Fibroblast of skin of abdomen (primary cell): Measurements from ENCODE around the gene PLEKHH1.

Source experiments
- DNase-seq: peaks from one replicate; pipeline ENCODE4 v3.0.0-alpha.2; 2013

PLEKHH1 gene

DNA sequence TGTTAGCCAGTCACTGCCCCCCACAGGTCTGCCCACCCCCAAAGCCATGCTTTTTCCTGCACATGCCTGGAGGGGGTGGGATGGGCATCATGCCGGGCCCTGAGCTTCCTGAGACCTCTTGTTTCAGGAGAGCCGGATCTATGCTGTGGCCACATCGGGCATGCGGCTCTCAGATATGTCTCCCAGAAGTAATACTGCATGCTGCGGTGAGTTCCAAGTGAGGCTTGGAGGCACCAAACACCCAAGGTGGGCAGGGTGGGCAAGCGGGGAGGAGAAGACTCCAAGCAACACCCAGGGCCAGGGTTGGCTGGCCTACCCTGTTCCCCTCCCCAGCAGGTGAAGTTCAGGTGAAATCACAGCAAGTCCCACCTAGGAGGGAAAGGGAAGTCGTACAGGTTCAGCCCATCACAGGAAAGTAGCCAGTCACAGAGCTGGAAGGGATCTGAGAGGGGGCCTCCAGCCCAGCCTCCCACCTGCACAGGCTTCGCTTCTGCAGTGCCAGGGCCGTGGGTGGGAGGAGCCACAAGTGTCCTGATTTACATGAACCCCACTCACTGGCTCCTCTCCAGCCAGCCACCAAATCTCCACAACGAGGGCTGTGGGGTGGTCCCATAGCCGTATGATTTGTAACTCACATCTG is 36.0 kb downstream of the PLEKHH1 start:
- no peak for DNase-seq

DNA sequence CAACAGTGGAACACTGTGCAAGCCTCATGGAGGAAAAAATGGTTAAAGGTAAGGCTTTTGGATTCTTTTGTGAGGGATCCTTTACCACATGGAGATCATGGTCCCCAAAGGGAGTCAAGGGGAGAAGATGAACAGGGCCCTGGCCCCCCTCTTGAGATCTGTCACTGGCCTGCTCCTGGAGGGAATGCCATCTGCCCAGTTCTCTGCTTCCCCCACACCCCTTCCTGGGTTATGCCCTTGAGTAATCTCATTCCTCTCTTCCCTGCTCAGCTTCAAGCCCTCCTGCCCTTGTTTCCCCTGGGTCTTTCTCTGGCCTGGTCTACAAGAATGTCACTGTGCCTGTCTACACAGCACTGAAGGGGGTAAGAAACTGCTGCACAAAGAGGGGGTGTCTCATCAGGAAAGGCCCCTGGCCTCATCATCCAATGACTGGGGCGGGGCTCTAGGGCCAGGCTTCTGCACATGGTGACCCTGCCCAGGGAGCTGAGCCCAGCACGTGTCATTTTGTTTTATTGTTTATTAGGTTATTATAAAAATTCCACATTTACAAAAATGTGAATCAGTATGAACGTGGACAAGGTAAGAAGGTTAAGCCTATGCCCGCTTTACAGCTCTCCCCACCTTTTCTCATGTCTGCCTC is 36.7 kb downstream of the PLEKHH1 start:
- DNase-seq: no peak

DNA sequence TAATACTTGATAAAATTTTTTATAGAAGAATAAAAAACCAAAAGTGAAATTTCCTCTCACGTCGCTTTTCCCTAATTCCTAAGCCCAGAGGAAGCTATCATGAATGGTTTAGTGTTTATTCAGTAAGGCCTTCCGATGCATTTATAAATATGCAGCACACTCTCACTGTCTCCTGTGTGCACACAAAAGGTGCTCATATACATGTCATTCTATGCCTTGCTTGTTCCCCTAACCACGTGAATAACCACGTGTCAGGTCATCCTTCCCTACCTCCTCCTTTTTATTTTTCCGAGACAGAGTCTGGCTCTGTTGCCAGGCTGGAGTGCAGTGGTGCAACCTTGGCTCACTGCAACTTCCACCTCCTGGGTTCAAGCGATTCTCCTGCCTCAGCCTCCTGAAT is 37.4 kb downstream of the PLEKHH1 start:
- DNase-seq: no peak

DNA sequence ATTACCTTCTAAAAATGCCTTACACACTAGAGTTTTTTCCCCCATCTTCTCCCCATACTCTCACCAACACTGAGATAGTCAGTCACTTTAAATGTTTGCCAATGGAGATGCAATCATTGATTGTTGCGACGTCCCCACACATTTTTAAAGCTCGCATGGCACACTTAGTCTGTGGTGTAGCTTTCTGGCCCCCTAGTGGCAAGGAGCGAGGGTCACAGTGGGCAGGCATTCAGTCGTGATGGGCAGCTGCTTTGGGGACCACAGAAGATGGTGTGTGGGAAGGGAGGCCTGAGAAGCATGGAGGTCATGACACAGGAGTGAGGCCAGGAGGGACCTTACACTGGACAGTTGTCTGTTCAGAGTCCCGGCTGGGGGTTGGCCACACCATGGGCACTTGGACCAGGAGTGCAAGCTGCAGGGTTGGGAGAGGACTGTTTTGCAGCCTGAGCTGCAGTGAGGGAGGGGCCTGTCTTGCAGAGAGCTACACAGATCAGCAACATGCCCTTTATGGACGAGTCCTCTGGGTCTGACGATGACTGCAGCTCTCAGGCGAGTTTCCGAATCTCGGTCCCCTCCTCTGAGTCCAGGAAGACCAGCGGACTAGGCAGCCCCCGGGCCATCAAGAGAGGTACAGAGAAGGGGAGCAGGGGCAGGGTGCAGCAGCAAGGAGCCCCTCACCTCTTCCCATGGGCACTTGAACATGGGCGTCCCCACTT is 38.3 kb downstream of the PLEKHH1 start:
- peak; percentile 47 for DNase-seq

DNA sequence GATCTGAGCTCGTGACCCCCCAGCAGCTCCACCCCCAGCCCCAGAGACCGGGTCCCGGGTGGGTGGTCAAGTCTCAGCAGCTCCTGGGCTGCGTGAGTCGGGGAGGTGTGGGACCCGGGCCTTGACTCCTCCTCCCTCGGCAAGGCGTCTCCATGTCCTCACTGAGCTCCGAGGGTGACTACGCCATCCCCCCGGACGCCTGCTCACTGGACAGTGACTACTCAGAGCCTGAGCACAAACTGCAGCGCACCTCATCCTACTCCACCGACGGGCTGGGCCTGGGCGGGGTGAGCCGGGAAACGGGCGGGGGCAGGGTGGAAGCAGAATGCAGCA is 38.9 kb downstream of the PLEKHH1 start:
- DNase-seq: no peak

DNA sequence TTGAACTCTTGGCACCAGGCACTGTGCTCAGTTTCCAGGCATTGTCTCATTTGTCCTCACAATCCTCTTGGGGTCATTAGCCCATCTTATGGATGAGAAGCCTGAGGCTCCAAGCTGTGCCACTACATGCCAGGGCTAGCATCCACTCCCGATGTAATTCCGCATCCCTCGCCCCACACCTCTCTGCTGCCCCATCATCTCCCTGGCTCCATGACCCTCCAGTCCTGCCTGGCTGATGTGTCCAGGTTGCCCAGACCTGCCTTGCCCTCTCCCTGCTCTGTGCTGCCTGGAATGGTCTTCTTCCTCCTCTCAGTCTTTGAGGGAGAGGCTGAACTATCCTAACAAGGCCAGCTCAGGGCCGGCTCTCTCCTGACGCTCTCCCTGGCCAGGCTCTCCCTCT is 39.5 kb downstream of the PLEKHH1 start:
- no peak for DNase-seq

DNA sequence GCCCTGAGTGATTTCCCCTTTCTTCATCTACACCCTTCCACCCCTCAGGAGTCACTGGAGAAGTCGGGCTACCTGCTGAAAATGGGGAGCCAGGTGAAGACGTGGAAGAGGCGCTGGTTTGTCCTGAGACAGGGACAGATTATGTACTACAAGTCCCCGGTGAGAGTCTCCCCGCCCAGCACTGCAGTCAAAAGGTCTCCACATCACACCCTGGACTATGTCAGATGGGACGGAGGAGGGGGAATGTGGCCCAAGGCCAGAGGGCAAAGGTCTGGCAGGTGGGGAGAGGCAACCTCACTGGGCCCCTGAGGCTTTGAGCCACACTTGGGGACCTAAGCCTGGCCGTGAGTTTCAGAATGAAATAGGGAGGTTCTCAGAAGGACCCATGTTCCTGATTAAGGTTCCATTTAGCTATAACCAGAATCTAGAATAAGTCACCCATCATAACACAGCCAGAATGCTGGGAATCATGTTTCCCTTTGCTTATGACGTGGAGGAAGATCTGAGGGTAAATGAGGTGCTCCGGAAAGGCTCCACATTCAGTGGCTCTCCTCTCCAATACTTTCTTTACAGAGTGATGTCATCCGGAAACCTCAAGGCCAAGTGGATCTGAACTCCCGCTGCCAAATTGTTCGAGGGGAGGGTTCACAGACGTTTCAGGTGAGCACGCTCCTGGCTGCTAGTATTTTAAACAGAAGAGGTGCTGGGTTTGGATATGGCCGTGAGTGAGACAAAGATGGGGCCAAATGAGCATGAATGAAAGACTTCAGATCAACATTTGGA is 40.3 kb downstream of the PLEKHH1 start:
- DNase-seq: no peak

DNA sequence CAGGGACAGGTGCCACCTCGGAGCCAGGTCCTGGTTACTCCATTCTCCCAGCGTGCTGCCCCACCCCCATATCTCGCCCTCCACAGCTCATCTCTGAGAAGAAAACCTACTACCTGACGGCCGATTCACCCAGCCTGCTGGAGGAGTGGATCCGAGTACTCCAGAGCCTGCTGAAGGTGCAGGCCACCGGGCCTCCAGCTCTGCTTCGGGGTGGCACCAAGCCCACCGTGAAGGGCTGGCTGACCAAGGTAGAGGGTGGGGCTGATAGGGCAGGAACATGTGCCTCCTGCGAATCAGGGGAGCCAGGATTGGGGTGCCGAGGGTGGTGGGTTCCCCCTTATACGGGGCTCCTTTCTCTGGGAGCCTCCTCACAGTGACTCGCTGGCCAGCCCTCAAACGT is 41.1 kb downstream of the PLEKHH1 start:
- no peak for DNase-seq

DNA sequence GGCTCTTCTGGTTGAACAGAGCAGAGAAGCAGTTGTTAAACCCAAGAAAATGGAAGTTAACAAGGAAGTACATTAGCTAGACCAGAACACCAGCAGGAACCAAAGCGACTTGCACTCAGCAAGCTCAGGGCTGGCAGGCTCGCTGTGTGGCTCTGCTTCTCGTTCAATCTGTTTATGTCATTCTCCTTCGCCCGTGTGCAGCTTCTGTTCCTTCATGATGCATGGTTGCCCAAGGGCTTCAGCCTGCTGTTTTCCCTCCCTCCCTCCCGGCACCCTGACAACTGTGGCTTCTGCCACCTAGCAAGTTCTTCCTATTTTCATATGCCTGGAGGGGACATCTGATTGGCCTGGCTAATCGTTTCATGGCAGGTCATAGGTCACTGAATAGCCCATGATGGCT is 41.7 kb downstream of the PLEKHH1 start:
- no peak for DNase-seq

DNA sequence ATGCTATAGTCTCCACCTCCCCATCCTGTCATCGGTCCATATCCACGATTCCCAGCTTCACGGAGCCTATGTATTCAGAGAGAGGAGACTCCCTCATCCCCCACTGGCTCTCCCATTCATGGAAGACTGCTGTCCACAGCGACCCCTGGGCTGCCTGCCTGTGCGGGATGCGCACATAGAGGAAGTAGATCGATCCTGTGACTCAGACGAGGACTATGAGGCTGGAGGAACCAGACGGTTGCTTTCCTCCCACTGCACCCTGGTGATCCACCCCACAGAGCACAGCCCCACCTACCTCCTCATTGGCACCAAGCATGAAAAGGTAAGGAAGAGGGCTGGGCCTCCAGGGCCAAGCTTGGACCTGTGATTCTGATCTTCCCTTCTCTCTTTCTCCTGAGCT is 42.6 kb downstream of the PLEKHH1 start:
- DNase-seq: no peak

DNA sequence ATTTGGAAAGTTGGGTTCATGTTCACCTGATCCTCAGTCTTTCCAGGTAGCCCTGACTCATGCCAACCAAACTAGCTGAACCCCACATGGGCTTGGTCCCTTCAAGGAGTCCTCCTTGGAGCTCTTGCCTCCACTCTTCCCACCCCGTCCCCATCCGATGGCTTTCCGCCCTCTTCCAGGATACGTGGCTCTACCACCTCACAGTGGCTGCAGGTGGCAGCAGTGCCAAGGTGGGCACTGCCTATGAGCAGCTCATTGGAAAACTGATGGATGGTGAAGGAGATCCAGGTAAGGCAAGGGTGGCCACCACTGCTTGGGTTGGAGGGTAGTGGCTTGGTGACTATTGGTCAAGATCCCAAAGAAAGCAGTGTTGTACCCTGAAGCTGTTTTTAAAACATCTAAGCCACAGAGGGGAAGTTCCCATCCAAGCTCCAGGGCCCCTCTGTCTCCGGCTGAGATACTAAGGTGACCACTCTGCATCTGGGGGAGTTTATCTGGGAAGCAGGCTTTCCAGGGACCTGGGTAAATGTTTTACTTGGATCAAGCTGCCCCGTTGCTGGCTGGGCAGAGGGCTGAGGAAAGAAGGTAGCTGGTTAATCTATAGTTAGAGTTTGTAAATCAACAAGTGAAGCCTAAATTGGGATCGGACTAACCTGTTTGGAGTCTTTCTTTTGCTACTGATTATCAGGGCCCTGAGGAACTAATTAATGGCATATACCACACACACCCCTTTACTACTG is 43.3 kb downstream of the PLEKHH1 start:
- no peak for DNase-seq

DNA sequence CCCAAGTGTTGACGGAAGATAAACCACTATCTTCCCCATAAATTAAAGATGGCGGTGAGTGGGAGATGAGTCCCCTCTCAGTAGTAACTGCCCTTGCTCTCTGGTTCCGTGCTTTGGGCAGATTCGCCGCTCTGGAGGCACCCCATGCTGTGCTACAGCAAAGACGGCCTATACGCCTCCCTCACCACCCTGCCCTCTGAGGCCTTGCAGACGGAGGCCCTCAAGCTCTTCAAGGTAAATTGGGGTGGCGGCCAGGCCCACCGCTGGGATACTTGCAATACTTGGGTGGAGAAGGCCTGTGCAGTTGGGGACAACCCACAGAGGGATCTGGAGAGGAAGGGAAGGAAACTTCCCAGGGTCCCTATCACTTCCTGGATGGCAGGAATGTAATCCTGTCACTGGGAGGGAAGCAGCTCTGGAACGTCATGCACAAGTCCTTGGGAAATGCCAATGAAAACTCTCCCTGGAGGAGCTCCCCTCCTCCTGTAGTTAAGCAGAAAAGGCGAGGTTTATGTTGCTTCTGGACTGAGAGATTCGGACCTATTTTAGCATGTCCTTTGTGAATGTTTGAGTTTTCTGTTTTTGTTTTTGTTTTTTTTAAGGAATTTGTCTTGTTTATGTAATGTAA is 44.2 kb downstream of the PLEKHH1 start:
- DNase-seq: no peak

DNA sequence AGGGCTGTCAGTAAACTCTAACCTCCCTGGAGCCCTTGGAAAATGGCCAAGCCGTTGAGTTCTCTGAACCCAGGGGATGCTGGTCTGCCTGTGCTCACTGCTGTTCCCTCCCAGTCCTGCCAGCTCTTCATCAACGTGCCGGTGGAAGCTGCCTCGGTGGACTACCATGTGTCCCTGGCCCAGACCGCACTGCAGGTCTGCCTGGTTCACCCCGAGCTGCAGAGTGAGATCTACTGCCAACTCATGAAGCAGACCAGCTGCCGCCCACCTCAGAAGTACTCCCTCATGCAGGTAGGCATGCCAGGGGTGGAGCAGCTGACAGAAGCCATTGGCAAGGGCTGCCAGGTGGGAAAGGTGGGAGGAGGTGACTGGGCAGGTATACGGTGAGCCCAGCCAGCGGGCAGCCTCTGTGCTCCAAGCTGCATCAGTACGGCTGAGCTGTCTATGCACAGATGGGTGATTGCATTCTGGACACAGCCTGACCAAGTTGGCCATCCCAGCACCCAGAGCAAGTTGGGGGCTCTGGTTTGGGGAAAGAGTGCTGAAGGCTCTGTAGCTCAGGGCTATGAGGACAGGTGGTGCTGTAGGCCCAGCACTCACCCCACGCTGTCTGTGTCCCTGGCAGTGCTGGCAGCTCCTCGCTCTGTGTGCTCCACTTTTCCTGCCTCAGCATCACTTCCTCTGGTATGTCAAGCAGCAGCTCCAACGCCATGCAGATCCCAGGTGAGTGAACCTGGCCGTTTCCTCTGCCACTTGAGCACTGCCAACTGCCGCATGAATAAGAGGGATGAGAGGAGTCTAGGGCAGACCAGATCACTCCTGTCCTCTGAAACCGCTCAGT is 45.0 kb downstream of the PLEKHH1 start:
- no peak for DNase-seq

DNA sequence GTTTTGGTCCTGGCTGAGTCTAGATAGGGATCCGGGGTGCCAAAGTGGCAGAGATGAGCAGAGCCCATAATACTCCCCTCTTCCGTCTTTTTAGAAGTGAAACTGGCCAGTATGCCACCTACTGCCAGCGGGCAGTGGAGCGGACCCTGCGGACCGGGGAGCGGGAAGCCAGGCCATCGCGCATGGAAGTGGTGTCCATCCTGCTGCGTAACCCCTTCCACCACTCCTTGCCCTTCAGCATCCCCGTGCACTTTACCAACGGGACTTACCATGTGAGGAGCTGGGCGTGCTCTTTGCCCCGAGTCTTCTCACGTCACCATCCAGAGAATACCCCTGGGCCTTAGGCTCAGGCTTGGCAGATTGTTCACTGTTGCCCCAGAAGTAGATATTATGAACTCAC is 46.0 kb downstream of the PLEKHH1 start:
- no peak for DNase-seq

DNA sequence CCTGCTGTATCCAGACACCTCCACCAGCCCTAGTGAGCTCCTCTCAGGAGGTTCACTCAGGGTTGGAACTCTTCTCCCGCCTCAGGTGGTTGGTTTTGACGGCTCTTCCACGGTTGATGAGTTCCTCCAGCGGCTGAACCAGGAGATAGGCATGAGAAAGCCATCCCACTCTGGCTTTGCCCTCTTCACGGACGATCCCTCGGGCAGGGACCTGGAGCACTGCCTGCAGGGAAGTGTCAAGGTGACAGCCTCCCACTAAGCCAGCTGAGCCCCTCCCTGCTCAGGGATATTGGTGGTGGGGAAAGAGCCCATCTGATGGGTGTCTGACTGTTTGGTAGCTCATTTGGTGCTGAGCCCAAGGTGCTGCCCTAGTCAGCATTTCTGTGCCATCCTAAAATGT is 46.5 kb downstream of the PLEKHH1 start:
- DNase-seq: no peak

DNA sequence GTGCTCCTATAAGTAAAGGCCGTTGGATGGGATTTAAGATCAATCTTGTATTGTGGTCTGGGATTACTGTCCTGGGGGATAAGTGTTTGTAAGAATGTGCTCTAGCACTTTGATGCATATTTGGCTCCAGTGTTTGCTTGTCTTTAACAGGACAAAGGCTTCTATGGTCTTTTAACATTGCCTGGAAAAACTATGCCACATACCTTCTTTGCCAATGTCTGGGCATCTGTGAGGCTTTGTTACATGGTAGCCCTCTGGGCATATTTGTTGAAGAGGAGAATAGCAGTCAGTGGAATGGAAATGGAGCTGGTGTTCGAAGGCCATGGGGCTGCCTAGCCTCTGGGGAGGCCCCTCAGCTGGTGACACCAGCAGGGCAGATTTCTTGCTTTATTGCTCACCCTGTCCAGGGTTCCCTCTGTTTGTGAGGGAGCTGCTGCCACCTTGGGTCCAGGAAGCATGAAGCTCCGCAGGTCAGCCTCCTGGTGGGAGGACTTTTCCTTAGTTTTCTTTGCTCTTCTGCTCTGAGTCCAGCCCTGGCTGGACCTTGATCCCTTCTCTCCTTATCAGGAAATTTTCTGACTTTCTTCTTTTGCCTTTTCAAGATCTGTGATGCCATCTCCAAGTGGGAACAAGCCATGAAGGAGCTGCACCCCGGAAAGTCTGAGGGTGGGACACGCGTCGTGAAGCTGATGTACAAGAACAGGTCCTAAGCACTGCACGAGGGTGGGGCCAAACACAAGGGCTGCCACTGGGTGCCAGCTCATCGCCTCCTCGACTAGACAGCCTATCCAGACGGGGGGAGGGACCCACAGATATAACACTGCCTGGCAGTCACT is 47.5 kb downstream of the PLEKHH1 start:
- no peak for DNase-seq

DNA sequence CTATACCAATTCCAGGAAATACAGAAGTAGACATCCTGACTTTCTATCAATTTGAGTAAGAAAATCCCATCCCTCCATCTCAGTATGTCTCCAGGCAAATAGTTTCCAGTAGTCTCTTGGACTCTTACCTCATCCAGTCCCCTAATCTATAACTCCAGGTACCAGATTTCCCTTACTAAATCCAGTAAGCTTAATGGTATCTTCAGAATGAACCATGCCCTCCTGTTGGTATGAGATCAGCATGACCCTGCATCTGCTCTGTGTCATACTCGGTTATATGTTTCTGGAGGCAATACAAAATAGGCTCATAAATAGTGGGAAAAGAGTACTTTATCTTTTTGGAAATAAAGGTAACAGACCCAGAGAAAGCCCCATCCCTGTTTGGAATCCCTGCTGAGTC is 48.6 kb downstream of the PLEKHH1 start:
- no peak for DNase-seq

DNA sequence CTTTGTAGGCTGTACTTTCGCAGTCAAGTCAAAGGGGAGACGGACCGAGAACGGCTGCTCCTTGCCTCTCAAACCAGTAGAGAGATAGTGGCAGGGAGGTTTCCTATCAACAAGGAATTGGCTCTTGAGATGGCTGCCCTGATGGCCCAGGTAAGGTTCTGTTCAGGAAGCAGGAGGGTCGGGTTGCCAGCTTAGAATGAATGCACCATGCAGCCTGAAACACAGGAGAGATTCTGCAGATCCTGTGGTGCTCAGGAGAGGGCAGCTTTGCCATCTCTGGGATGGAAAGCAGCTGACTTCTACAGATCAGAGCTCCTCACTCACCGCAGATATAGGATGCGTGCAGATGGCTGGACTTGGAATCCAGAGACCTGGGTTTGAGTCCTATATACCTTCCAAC is 49.0 kb downstream of the PLEKHH1 start:
- DNase-seq: no peak

DNA sequence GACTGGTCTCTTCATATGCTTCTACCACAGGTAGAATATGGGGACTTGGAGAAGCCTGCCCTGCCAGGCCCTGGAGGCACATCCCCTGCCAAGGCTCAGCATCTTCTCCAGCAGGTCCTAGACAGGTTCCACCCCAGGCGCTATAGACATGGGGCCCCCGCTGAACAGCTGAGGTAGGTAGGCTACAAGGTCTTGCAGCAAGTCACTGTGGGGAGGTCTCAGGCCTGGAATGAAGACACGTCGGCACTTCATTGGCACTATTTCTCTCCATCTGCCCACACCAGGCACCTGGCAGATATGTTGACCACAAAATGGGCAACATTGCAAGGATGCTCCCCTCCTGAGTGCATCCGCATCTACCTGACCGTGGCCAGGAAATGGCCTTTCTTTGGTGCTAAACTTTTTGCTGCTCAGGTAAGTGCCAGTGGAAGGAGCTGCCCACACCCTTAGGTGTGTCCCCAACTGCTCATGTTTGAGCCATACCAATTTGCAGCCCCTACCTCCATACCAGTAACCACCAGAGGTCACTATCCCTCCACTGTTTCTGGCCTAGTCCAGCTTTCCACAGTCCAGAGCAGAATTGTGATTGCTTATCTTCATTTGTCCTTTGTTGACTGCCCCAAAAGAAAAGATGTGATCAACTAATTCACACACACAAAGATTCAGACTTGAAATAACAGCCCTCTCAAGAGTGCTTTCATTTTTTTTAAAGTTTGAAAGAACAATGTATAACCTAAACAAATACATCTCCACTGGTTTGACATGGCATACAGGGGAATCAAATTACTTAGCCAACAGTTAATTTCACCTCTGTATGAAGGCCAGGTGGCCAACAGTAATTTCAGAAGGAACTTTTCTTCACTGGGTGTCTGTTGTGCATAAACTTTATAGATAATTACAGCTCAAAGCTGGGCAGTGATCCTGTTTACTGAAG is 50.9 kb downstream of the PLEKHH1 start:
- DNase-seq: peak; percentile 44
